ENCODE measurements around the gene PBX3.

DNA sequence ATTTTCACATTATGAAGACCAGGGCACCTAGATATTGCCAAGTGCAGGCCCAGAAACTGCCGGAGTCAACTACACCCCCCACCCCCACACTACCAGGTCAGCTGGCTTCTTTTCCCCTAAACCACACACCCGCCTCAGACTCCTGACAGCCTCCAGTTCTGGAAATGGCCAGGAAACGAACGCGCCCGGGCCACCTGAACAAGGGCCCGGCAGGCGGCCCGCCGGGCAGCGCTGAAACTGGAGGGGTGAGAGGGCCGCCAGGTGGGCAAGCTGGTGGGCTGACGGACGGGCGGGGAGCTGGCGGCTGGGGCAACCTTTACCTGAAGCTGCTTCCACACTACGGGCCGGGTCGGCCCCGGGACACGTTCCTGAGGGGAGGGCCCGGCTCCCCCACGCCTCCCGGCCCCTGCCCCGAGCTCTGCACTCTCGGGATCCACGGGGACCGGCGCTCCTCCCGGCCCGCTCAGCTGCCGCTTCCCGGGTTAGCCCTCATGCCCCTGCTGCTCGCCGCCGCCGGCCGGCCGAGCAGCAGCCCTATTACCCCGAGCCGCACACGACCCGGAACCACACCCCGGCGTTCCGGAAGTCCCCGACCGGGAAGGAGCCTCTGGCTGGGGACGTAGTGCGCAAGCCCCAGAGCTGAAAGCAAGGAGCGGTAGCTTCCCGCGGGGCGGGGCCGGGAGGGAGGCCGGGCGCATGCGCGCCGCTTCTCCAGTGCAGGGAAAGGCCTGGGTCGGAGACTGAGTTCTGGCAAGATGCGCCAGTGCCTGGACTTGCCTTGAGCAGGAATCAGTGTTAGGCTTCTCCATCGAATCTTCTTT lies 40.3 kb upstream of the PBX3 start, which contains the start of gene MAPKAP1:
- TF ChIP-seq, protein P1, sequence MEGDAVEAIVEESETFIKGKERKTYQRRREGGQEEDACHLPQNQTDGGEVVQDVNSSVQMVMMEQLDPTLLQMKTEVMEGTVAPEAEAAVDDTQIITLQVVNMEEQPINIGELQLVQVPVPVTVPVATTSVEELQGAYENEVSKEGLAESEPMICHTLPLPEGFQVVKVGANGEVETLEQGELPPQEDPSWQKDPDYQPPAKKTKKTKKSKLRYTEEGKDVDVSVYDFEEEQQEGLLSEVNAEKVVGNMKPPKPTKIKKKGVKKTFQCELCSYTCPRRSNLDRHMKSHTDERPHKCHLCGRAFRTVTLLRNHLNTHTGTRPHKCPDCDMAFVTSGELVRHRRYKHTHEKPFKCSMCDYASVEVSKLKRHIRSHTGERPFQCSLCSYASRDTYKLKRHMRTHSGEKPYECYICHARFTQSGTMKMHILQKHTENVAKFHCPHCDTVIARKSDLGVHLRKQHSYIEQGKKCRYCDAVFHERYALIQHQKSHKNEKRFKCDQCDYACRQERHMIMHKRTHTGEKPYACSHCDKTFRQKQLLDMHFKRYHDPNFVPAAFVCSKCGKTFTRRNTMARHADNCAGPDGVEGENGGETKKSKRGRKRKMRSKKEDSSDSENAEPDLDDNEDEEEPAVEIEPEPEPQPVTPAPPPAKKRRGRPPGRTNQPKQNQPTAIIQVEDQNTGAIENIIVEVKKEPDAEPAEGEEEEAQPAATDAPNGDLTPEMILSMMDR (conservative IDR thresholded peaks at IDR 0.05; ENCODE audit: low read depth, low read length): no peak
- TF ChIP-seq EZH2 (IDR thresholded peaks at IDR 0.05; ENCODE audit: borderline replicate concordance, low read depth, low read length, poor library complexity, severe bottlenecking): no peak
